ENCODE results near the gene FHL3. TPM values are rescaled to one million over a fixed set of nuclear protein-coding genes. Genes with fewer than 3 reads are reported as not detected.

FHL3 gene
- total RNA-seq, 1 donor from 2014 or later: 21.2 TPM

GRCh38 chr1:38029685-38030511 lies 24.6 kb upstream of the FHL3 start:
- Mint-ChIP-seq H3K36me3 (ENCODE audit: low read depth) (no peaks in the 10 kb centered on the region), H3K27me3 (ENCODE audit: low read depth) (peaks cover 6% of the 10 kb centered on the region), H3K9me3 (no peaks in the 10 kb centered on the region), H3K27ac (ENCODE audit: unreplicated experiment) (no peak overlapping the region), H3K4me1 (peaks cover 31% of the 10 kb centered on the region), H3K4me3 (peak overlapping the region; percentile 44)
- no peak for TF ChIP-seq CTCF (conservative IDR thresholded peaks at IDR 0.05)
- DNase-seq (ENCODE audit: low read depth, low spot score): no peak

GRCh38 chr1:38029081-38029681 lies 23.9 kb upstream of the FHL3 start:
- H3K4me3 Mint-ChIP-seq: peak overlapping the region; percentile 78
- H3K36me3 Mint-ChIP-seq (ENCODE audit: low read depth): no peaks in the 10 kb centered on the region
- no peak for DNase-seq (ENCODE audit: low read depth, low spot score)
- H3K27me3 Mint-ChIP-seq (ENCODE audit: low read depth): peaks cover 4% of the 10 kb centered on the region
- peaks cover 31% of the 10 kb centered on the region for H3K4me1 Mint-ChIP-seq
- H3K9me3 Mint-ChIP-seq: no peaks in the 10 kb centered on the region
- no peak overlapping the region for H3K27ac Mint-ChIP-seq (ENCODE audit: unreplicated experiment)
- no peak for TF ChIP-seq CTCF (conservative IDR thresholded peaks at IDR 0.05)

- peaks cover 31% of the 10 kb centered on the region for H3K4me1 Mint-ChIP-seq
- H3K27ac Mint-ChIP-seq (ENCODE audit: unreplicated experiment): no peak overlapping the region
- peaks cover 3% of the 10 kb centered on the region for H3K27me3 Mint-ChIP-seq (ENCODE audit: low read depth)
- DNase-seq (ENCODE audit: low read depth, low spot score): no peak
- H3K9me3 Mint-ChIP-seq: no peaks in the 10 kb centered on the region
- no peak for TF ChIP-seq CTCF (conservative IDR thresholded peaks at IDR 0.05)
- H3K36me3 Mint-ChIP-seq (ENCODE audit: low read depth): no peaks in the 10 kb centered on the region
- peak overlapping the region; percentile 78 for H3K4me3 Mint-ChIP-seq
These were observed 23.4 kb upstream of the FHL3 start for GRCh38 chr1:38028671-38029070.

GRCh38 chr1:38028105-38028591 lies 22.8 kb upstream of the FHL3 start:
- H3K27me3 Mint-ChIP-seq (ENCODE audit: low read depth): peaks cover 3% of the 10 kb centered on the region
- no peak overlapping the region for H3K4me3 Mint-ChIP-seq
- no peaks in the 10 kb centered on the region for H3K9me3 Mint-ChIP-seq
- no peak for DNase-seq (ENCODE audit: low read depth, low spot score)
- H3K27ac Mint-ChIP-seq (ENCODE audit: unreplicated experiment): no peak overlapping the region
- H3K4me1 Mint-ChIP-seq: peaks cover 31% of the 10 kb centered on the region
- no peaks in the 10 kb centered on the region for H3K36me3 Mint-ChIP-seq (ENCODE audit: low read depth)
- TF ChIP-seq CTCF (conservative IDR thresholded peaks at IDR 0.05): no peak

GRCh38 chr1:38027201-38028104 lies 22.1 kb upstream of the FHL3 start:
- Mint-ChIP-seq H3K36me3 (ENCODE audit: low read depth) (no peaks in the 10 kb centered on the region), H3K4me1 (peaks cover 31% of the 10 kb centered on the region), H3K27me3 (ENCODE audit: low read depth) (peaks cover 3% of the 10 kb centered on the region), H3K4me3 (no peak overlapping the region), H3K27ac (ENCODE audit: unreplicated experiment) (no peak overlapping the region), H3K9me3 (no peaks in the 10 kb centered on the region)
- no peak for TF ChIP-seq CTCF (conservative IDR thresholded peaks at IDR 0.05)
- no peak for DNase-seq (ENCODE audit: low read depth, low spot score)

All from neural crest cell (in vitro differentiated cells).